WTC11 (cell line): ENCODE measurements around the gene ADCY2. TPM values are rescaled to one million over a fixed set of nuclear protein-coding genes. Genes with fewer than 3 reads are reported as not detected.

Experiments used
- ATAC-seq: fragments of 200-7000 bp; cut with Tn5 transposase; 2 replicates; pipeline ENCODE4 v1.10.0; 2021; ENCODE audit warnings: mild to moderate bottlenecking, moderate library complexity
- CTCF ChIA-PET: fragments of 300-600 bp; sonication (Branson Sonifier 250); formaldehyde crosslinking; loops from one replicate; lab custom pipeline; 2021; ENCODE audit warnings: antibody characterized with exemption; lab: Charles Lee
- POLR2A ChIA-PET: fragments of 350-600 bp; sonication (Branson Sonifier 250); formaldehyde crosslinking; loops from one replicate; lab custom pipeline; 2021; ENCODE audit warnings: antibody characterized with exemption; lab: Charles Lee
- DNase-seq: peaks from one replicate; pipeline ENCODE4 v3.0.0; 2021; ENCODE audit warnings: low spot score
- H3K27ac Mint-ChIP-seq: 2 replicates; pipeline ENCODE4 v1.8.0; 2021; ENCODE audit warnings: mixed read lengths
- H3K27me3 Mint-ChIP-seq: 2 replicates; pipeline ENCODE4 v1.8.0; 2021; ENCODE audit warnings: low read depth, mild to moderate bottlenecking, moderate library complexity, mixed read lengths
- H3K36me3 Mint-ChIP-seq: 2 replicates; pipeline ENCODE4 v1.8.0; 2021; ENCODE audit warnings: mixed read lengths
- H3K4me1 Mint-ChIP-seq: 2 replicates; pipeline ENCODE4 v1.8.0; 2022; ENCODE audit warnings: mixed read lengths
- H3K4me3 Mint-ChIP-seq: 2 replicates; pipeline ENCODE4 v1.8.0; 2021; ENCODE audit warnings: mild to moderate bottlenecking, moderate library complexity, mixed read lengths
- H3K9me3 Mint-ChIP-seq: 2 replicates; pipeline ENCODE4 v1.8.0; 2021; ENCODE audit warnings: mixed read lengths
- CREB1 ChIP-seq: sonication (generic); formaldehyde crosslinking; IDR thresholded peaks from 2 replicates; pipeline ENCODE4 v1.8.0; 2023; ENCODE audit warnings: mild to moderate bottlenecking, missing genetic modification reagents
- FOXK1 ChIP-seq: sonication (generic); formaldehyde crosslinking; IDR thresholded peaks from 2 replicates; pipeline ENCODE4 v1.8.0; 2022; ENCODE audit warnings: mild to moderate bottlenecking, moderate library complexity, missing genetic modification reagents
- GRHL2 ChIP-seq: fragments of 250-450 bp; sonication (Bioruptor Pico); IDR thresholded peaks from 2 replicates; pipeline ENCODE4 v1.8.0; 2022; ENCODE audit warnings: mild to moderate bottlenecking, moderate library complexity; ENCODE audit not compliant: insufficient replicate concordance, severe bottlenecking
- NFE2L1 ChIP-seq: sonication (generic); formaldehyde crosslinking; IDR thresholded peaks from 2 replicates; pipeline ENCODE4 v1.8.1; 2023; ENCODE audit warnings: missing genetic modification reagents
- NFYB ChIP-seq: sonication (generic); formaldehyde crosslinking; conservative IDR thresholded peaks from 2 replicates; pipeline ENCODE4 v1.8.0; 2022; ENCODE audit warnings: low read depth, missing genetic modification reagents
- NR2C2 ChIP-seq: sonication (generic); formaldehyde crosslinking; IDR thresholded peaks from 2 replicates; pipeline ENCODE4 v1.8.0; 2022; ENCODE audit warnings: mild to moderate bottlenecking, missing genetic modification reagents
- SOX15 ChIP-seq: fragments of 250-450 bp; sonication (Bioruptor Pico); IDR thresholded peaks from 2 replicates; pipeline ENCODE4 v1.9.0; 2021; ENCODE audit warnings: mild to moderate bottlenecking
- ZNF416 ChIP-seq: fragments of 250-450 bp; sonication (Bioruptor Pico); IDR thresholded peaks from 2 replicates; pipeline ENCODE4 v1.9.0; 2021; ENCODE audit warnings: mild to moderate bottlenecking, inconsistent platforms
- ZNF671 ChIP-seq: fragments of 250-450 bp; sonication (Bioruptor Pico); IDR thresholded peaks from 2 replicates; pipeline ENCODE4 v1.8.0; 2021; ENCODE audit warnings: mild to moderate bottlenecking
- total RNA-seq: library from RNA; stranded (reverse); gene quantifications from 3 replicates; pipeline ENCODE4 v1.2.3, GENCODE V29; 2021
- TF ChIP-seq, protein P1 (sequence below): fragments of 200-600 bp; IDR thresholded peaks from 2 replicates; pipeline ENCODE4 v1.8.0; 2022; ENCODE audit warnings: antibody characterized with exemption
- TF ChIP-seq, protein P2 (sequence below): sonication (generic); formaldehyde crosslinking; IDR thresholded peaks from 2 replicates; pipeline ENCODE4 v1.8.0; 2023; ENCODE audit warnings: missing genetic modification reagents, mild to moderate bottlenecking, borderline replicate concordance
- TF ChIP-seq, protein P3 (sequence below): sonication (generic); formaldehyde crosslinking; IDR thresholded peaks from 2 replicates; pipeline ENCODE4 v1.8.1; 2023; ENCODE audit warnings: mild to moderate bottlenecking, moderate library complexity, missing genetic modification reagents
- TF ChIP-seq, protein P4 (sequence below): sonication (generic); formaldehyde crosslinking; IDR thresholded peaks from 2 replicates; pipeline ENCODE4 v1.8.0; 2022; ENCODE audit warnings: mild to moderate bottlenecking, missing genetic modification reagents
- TF ChIP-seq, protein P5 (sequence below): sonication (generic); formaldehyde crosslinking; IDR thresholded peaks from 2 replicates; pipeline ENCODE4 v1.8.0; 2022; ENCODE audit warnings: mild to moderate bottlenecking, missing genetic modification reagents
- TF ChIP-seq, protein P6 (sequence below): fragments of 250-450 bp; sonication (Bioruptor Pico); IDR thresholded peaks from 2 replicates; pipeline ENCODE4 v1.8.0; 2021; ENCODE audit warnings: mild to moderate bottlenecking
- TF ChIP-seq, protein P7 (sequence below): sonication (generic); formaldehyde crosslinking; IDR thresholded peaks from 2 replicates; pipeline ENCODE4 v1.8.1; 2023; ENCODE audit warnings: mild to moderate bottlenecking, missing genetic modification reagents, moderate library complexity

The ADCY2 gene
- total RNA-seq, 1 experiment from 2014 or later = 142 TPM

DNA sequence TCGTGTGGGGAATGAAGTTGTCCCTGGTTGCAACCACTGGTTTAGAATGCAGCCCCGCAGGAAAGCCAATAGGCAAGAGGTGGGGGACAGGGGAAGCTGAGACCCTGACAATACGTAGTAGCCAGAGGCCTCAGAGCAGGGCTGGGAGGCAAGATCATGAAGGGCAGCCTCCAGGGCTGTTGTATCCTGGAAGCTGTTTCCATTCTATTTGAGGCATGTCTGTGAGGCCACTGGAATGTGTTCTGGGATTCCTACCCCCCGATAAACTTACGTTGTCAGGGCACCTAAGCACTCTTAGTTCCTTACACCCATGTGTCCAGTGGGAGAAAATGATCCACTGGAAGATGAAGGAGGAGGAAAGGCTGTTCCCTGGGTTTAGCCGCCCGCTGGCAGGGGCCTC, 277.7 kb downstream of the ADCY2 start (continued):
- TF ChIP-seq, protein P1, sequence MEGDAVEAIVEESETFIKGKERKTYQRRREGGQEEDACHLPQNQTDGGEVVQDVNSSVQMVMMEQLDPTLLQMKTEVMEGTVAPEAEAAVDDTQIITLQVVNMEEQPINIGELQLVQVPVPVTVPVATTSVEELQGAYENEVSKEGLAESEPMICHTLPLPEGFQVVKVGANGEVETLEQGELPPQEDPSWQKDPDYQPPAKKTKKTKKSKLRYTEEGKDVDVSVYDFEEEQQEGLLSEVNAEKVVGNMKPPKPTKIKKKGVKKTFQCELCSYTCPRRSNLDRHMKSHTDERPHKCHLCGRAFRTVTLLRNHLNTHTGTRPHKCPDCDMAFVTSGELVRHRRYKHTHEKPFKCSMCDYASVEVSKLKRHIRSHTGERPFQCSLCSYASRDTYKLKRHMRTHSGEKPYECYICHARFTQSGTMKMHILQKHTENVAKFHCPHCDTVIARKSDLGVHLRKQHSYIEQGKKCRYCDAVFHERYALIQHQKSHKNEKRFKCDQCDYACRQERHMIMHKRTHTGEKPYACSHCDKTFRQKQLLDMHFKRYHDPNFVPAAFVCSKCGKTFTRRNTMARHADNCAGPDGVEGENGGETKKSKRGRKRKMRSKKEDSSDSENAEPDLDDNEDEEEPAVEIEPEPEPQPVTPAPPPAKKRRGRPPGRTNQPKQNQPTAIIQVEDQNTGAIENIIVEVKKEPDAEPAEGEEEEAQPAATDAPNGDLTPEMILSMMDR = no peak
- no peak for TF ChIP-seq FOXK1 (CRISPR knock-in tag)
- TF ChIP-seq, protein P2, sequence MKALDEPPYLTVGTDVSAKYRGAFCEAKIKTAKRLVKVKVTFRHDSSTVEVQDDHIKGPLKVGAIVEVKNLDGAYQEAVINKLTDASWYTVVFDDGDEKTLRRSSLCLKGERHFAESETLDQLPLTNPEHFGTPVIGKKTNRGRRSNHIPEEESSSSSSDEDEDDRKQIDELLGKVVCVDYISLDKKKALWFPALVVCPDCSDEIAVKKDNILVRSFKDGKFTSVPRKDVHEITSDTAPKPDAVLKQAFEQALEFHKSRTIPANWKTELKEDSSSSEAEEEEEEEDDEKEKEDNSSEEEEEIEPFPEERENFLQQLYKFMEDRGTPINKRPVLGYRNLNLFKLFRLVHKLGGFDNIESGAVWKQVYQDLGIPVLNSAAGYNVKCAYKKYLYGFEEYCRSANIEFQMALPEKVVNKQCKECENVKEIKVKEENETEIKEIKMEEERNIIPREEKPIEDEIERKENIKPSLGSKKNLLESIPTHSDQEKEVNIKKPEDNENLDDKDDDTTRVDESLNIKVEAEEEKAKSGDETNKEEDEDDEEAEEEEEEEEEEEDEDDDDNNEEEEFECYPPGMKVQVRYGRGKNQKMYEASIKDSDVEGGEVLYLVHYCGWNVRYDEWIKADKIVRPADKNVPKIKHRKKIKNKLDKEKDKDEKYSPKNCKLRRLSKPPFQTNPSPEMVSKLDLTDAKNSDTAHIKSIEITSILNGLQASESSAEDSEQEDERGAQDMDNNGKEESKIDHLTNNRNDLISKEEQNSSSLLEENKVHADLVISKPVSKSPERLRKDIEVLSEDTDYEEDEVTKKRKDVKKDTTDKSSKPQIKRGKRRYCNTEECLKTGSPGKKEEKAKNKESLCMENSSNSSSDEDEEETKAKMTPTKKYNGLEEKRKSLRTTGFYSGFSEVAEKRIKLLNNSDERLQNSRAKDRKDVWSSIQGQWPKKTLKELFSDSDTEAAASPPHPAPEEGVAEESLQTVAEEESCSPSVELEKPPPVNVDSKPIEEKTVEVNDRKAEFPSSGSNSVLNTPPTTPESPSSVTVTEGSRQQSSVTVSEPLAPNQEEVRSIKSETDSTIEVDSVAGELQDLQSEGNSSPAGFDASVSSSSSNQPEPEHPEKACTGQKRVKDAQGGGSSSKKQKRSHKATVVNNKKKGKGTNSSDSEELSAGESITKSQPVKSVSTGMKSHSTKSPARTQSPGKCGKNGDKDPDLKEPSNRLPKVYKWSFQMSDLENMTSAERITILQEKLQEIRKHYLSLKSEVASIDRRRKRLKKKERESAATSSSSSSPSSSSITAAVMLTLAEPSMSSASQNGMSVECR (CRISPR knock-in tag) = no peak

DNA sequence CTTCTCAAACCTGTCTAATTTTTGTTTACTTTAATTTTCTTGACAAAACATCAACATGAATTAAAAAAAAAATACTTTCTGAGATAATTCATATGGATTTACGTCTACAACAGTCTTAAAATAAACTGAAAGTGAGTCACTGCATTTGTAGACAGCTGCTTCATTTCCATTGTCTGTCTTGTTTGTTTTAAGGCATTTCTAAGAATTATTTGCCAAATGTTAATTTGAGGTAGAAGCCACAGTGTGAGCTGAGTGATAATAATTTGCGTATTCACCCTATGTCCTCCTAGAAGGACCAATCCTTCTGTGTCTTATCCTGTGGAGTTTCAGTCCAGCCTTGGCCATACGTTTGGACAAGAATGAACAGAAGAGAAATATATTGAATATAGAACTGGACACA, 280.5 kb downstream of the ADCY2 start:
- no peak for DNase-seq
- Mint-ChIP-seq H3K9me3 (no peaks in the 10 kb centered on the region), H3K4me3 (no peak overlapping the region), H3K27ac (no peak overlapping the region), H3K36me3 (peaks cover 7% of the 10 kb centered on the region), H3K27me3 (no peaks in the 10 kb centered on the region), H3K4me1 (peaks cover 35% of the 10 kb centered on the region)
- ChIA-PET POLR2A (interaction anchor here (0.7 kb wide), 1 partner anchor 281 kb away, joined by 3 read pairs; the partner anchor contains the start of gene ADCY2), CTCF (no interaction called here)
- no peak for ATAC-seq
- TF ChIP-seq ZNF671 = no peak
- TF ChIP-seq NR2C2 (CRISPR knock-in tag) = no peak
- TF ChIP-seq GRHL2 (CRISPR knock-in tag) = no peak
- TF ChIP-seq, protein P3, sequence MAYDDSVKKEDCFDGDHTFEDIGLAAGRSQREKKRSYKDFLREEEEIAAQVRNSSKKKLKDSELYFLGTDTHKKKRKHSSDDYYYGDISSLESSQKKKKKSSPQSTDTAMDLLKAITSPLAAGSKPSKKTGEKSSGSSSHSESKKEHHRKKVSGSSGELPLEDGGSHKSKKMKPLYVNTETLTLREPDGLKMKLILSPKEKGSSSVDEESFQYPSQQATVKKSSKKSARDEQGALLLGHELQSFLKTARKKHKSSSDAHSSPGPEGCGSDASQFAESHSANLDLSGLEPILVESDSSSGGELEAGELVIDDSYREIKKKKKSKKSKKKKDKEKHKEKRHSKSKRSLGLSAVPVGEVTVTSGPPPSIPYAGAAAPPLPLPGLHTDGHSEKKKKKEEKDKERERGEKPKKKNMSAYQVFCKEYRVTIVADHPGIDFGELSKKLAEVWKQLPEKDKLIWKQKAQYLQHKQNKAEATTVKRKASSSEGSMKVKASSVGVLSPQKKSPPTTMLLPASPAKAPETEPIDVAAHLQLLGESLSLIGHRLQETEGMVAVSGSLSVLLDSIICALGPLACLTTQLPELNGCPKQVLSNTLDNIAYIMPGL = no peak

DNA sequence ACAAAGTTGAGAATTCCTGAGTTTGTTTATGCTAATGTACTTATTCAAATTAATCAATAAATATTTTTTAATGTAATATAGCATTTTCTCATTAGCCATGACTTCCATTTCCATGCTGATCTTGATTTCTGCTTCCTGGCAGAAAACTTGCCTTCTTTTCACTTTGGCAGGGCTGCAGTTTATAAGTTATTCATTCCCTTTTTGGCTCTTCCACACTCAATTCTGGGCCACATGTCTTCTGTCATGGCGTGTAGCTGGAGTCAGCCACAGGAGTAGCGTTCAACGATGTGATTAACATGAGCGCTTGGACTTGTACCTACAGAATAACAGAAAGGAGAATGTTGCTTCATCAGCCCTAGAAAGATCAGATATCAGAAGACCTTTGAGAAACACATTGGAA, 282.1 kb downstream of the ADCY2 start:
- POLR2A ChIA-PET = no interaction called here
- peaks cover 42% of the 10 kb centered on the region for H3K4me1 Mint-ChIP-seq

More for the DNA sequence above, 282.1 kb downstream of the ADCY2 start:
- ATAC-seq (no peak), DNase-seq (no peak)
- no peaks in the 10 kb centered on the region for H3K9me3 Mint-ChIP-seq
- TF ChIP-seq, protein P4, sequence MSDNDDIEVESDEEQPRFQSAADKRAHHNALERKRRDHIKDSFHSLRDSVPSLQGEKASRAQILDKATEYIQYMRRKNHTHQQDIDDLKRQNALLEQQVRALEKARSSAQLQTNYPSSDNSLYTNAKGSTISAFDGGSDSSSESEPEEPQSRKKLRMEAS (CRISPR knock-in tag) = no peak
- TF ChIP-seq GRHL2 (CRISPR knock-in tag) (no peak), NFE2L1 (no peak), ZNF416 (CRISPR knock-in tag) (no peak), SOX15 (CRISPR knock-in tag) (no peak), NFYB (CRISPR knock-in tag) (no peak), CREB1 (CRISPR knock-in tag) (no peak)
- TF ChIP-seq, protein P3 = no peak
- TF ChIP-seq, protein P5, sequence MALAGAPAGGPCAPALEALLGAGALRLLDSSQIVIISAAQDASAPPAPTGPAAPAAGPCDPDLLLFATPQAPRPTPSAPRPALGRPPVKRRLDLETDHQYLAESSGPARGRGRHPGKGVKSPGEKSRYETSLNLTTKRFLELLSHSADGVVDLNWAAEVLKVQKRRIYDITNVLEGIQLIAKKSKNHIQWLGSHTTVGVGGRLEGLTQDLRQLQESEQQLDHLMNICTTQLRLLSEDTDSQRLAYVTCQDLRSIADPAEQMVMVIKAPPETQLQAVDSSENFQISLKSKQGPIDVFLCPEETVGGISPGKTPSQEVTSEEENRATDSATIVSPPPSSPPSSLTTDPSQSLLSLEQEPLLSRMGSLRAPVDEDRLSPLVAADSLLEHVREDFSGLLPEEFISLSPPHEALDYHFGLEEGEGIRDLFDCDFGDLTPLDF (CRISPR knock-in tag) = no peak
- TF ChIP-seq, protein P6, sequence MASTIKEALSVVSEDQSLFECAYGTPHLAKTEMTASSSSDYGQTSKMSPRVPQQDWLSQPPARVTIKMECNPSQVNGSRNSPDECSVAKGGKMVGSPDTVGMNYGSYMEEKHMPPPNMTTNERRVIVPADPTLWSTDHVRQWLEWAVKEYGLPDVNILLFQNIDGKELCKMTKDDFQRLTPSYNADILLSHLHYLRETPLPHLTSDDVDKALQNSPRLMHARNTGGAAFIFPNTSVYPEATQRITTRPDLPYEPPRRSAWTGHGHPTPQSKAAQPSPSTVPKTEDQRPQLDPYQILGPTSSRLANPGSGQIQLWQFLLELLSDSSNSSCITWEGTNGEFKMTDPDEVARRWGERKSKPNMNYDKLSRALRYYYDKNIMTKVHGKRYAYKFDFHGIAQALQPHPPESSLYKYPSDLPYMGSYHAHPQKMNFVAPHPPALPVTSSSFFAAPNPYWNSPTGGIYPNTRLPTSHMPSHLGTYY (CRISPR knock-in tag) = no peak
- TF ChIP-seq, protein P7, sequence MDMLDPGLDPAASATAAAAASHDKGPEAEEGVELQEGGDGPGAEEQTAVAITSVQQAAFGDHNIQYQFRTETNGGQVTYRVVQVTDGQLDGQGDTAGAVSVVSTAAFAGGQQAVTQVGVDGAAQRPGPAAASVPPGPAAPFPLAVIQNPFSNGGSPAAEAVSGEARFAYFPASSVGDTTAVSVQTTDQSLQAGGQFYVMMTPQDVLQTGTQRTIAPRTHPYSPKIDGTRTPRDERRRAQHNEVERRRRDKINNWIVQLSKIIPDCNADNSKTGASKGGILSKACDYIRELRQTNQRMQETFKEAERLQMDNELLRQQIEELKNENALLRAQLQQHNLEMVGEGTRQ (CRISPR knock-in tag) = no peak
- H3K36me3 Mint-ChIP-seq = peaks cover 7% of the 10 kb centered on the region
- CTCF ChIA-PET = no interaction called here
- no peak overlapping the region for H3K4me3 Mint-ChIP-seq
- H3K27ac Mint-ChIP-seq = no peak overlapping the region
- no peaks in the 10 kb centered on the region for H3K27me3 Mint-ChIP-seq
